HEK293 (cell line): Measurements from ENCODE around the gene ZNF529.

Experiments used
- EGR2 ChIP-seq: fragments of 450-650 bp; formaldehyde crosslinking; IDR thresholded peaks from 2 replicates; pipeline ENCODE4 v1.5.1; 2016; ENCODE audit warnings: low read depth, missing biosample characterization, missing genetic modification characterization
- OSR2 ChIP-seq: fragments of 450-650 bp; formaldehyde crosslinking; IDR thresholded peaks from 2 replicates; pipeline ENCODE4 v1.5.1; 2016; ENCODE audit warnings: missing biosample characterization, missing genetic modification characterization
- PRDM1 ChIP-seq: fragments of 450-650 bp; formaldehyde crosslinking; IDR thresholded peaks from 2 replicates; pipeline ENCODE4; 2016; ENCODE audit warnings: missing biosample characterization, missing genetic modification characterization
- PRDM10 ChIP-seq: fragments of 450-650 bp; formaldehyde crosslinking; IDR thresholded peaks from 2 replicates; pipeline ENCODE4 v1.5.1; 2016; ENCODE audit warnings: missing biosample characterization, missing genetic modification characterization
- RBAK ChIP-seq: fragments of 450-650 bp; formaldehyde crosslinking; IDR thresholded peaks from 2 replicates; pipeline ENCODE4 v1.5.1; 2016; ENCODE audit warnings: missing biosample characterization, missing genetic modification characterization
- SP7 ChIP-seq: fragments of 450-650 bp; formaldehyde crosslinking; IDR thresholded peaks from 2 replicates; pipeline ENCODE4 v1.5.1; 2016; ENCODE audit warnings: missing biosample characterization, missing genetic modification characterization
- ZBTB1 ChIP-seq: fragments of 450-650 bp; formaldehyde crosslinking; IDR thresholded peaks from 2 replicates; pipeline ENCODE4 v1.5.1; 2016; ENCODE audit warnings: missing biosample characterization, missing genetic modification characterization
- ZBTB26 ChIP-seq: fragments of 450-650 bp; formaldehyde crosslinking; optimal IDR thresholded peaks from 2 replicates; pipeline ENCODE3; 2016; ENCODE audit warnings: missing biosample characterization, mild to moderate bottlenecking, missing genetic modification characterization
- ZBTB6 ChIP-seq: fragments of 450-650 bp; formaldehyde crosslinking; IDR thresholded peaks from 2 replicates; pipeline ENCODE4 v1.5.1; 2017; ENCODE audit warnings: missing biosample characterization, missing genetic modification characterization
- ZBTB7A ChIP-seq: fragments of 450-650 bp; formaldehyde crosslinking; IDR thresholded peaks from 2 replicates; pipeline ENCODE4 v1.5.1; 2016; ENCODE audit warnings: low read depth, missing biosample characterization, missing genetic modification characterization
- ZNF121 ChIP-seq: fragments of 450-650 bp; formaldehyde crosslinking; IDR thresholded peaks from 2 replicates; pipeline ENCODE4 v1.5.1; 2016; ENCODE audit warnings: missing biosample characterization, missing genetic modification characterization
- ZNF132 ChIP-seq: fragments of 450-650 bp; formaldehyde crosslinking; IDR thresholded peaks from 2 replicates; pipeline ENCODE4 v1.5.1; 2017; ENCODE audit warnings: missing biosample characterization, missing genetic modification characterization, borderline replicate concordance
- ZNF133 ChIP-seq: fragments of 450-650 bp; formaldehyde crosslinking; IDR thresholded peaks from 2 replicates; pipeline ENCODE4 v1.5.1; 2016; ENCODE audit warnings: missing biosample characterization, missing genetic modification characterization
- ZNF26 ChIP-seq: fragments of 450-650 bp; formaldehyde crosslinking; IDR thresholded peaks from 2 replicates; pipeline ENCODE4 v1.5.1; 2016; ENCODE audit warnings: missing biosample characterization, missing genetic modification characterization
- ZNF280C ChIP-seq: fragments of 450-650 bp; formaldehyde crosslinking; IDR thresholded peaks from 2 replicates; pipeline ENCODE4 v1.5.1; 2016; ENCODE audit warnings: missing biosample characterization, missing genetic modification characterization
- ZNF302 ChIP-seq: fragments of 450-650 bp; formaldehyde crosslinking; IDR thresholded peaks from 2 replicates; pipeline ENCODE4 v1.5.1; 2016; ENCODE audit warnings: missing biosample characterization, missing genetic modification characterization, low read depth
- ZNF404 ChIP-seq: fragments of 450-650 bp; formaldehyde crosslinking; IDR thresholded peaks from 2 replicates; pipeline ENCODE4 v1.5.1; 2017; ENCODE audit warnings: missing biosample characterization, missing genetic modification characterization
- ZNF544 ChIP-seq: fragments of 450-650 bp; formaldehyde crosslinking; IDR thresholded peaks from 2 replicates; pipeline ENCODE4 v1.5.0; 2017; ENCODE audit warnings: missing biosample characterization, missing genetic modification characterization
- ZNF596 ChIP-seq: fragments of 450-650 bp; IDR thresholded peaks from 2 replicates; pipeline ENCODE4 v1.5.0; 2018; ENCODE audit warnings: missing biosample characterization, mild to moderate bottlenecking, missing genetic modification characterization, moderate library complexity
- ZNF664 ChIP-seq: fragments of 450-650 bp; formaldehyde crosslinking; IDR thresholded peaks from 2 replicates; pipeline ENCODE4 v1.5.1; 2016; ENCODE audit warnings: missing biosample characterization, missing genetic modification characterization
- ZNF785 ChIP-seq: fragments of 450-650 bp; formaldehyde crosslinking; IDR thresholded peaks from 2 replicates; pipeline ENCODE4 v1.5.1; 2016; ENCODE audit warnings: missing biosample characterization, missing genetic modification characterization
- ZNF792 ChIP-seq: fragments of 450-650 bp; formaldehyde crosslinking; IDR thresholded peaks from 2 replicates; pipeline ENCODE4 v1.5.1; 2016; ENCODE audit warnings: missing biosample characterization, missing genetic modification characterization
- ZNF843 ChIP-seq: fragments of 450-650 bp; formaldehyde crosslinking; IDR thresholded peaks from 2 replicates; pipeline ENCODE4 v1.5.1; 2016; ENCODE audit warnings: missing biosample characterization, missing genetic modification characterization
- ZSCAN23 ChIP-seq: fragments of 450-650 bp; formaldehyde crosslinking; IDR thresholded peaks from 2 replicates; pipeline ENCODE4 v1.5.1; 2016; ENCODE audit warnings: missing biosample characterization, missing genetic modification characterization
- TF ChIP-seq, protein P1 (sequence below): fragments of 450-650 bp; IDR thresholded peaks from 2 replicates; pipeline ENCODE4 v1.5.1; 2018; ENCODE audit warnings: missing biosample characterization, mild to moderate bottlenecking, missing genetic modification characterization
- TF ChIP-seq, protein P2 (sequence below): fragments of 450-650 bp; formaldehyde crosslinking; IDR thresholded peaks from 2 replicates; pipeline ENCODE4 v1.5.1; 2016; ENCODE audit warnings: missing biosample characterization, missing genetic modification characterization
- TF ChIP-seq, protein P3 (sequence below): fragments of 450-650 bp; formaldehyde crosslinking; IDR thresholded peaks from 2 replicates; pipeline ENCODE4 v1.5.1; 2016; ENCODE audit warnings: missing biosample characterization, missing genetic modification characterization

ZNF529 gene

DNA sequence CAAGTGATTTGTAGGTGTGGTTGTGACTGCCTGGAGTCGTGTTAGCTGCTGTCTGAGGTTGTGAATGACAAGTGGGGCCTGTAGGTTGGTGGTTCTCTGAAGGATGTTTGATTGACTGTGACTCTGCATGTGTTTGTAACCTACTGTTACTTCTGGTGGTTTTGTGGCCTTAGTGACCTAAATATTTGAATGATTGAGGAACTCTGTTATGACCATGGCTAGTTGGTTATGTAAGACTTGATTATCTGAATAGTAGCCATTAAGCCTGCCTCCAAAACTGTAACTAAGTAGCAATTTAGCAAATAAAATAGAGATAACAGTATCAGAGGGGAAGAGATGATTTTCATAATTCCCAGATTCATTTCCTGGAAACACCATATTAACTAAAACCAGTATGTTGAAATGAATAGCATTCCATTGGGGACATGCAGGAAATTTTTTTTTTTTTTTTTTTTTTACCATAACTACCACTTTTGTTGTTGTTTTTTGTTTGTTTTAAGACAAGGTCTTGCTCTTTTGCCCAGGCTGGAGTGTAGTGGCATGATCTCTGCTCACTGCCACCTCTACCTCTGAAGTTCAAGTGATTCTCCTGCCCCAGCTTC lies 32.9 kb upstream of the ZNF529 start (continued):
- TF ChIP-seq ZBTB26 (no peak), ZBTB7A (tag by site-specific recombination) (no peak), ZNF133 (tag by site-specific recombination) (peak; percentile 3; the same call in 1 of the 2 replicates), ZSCAN23 (tag by site-specific recombination) (no peak; the same call in 1 of the 2 replicates), OSR2 (tag by site-specific recombination) (no peak), ZNF792 (tag by site-specific recombination) (no peak), ZNF280C (tag by site-specific recombination) (peak; percentile 12; the same call in 1 of the 2 replicates), ZBTB1 (tag by site-specific recombination) (0 out of 2 replicates have a peak, but pooled peaks have one; percentile 44), ZBTB6 (tag by site-specific recombination) (no peak), ZNF785 (tag by site-specific recombination) (0 out of 2 replicates have a peak, but pooled peaks have one; percentile 2), SP7 (no peak), PRDM10 (tag by site-specific recombination) (no peak), RBAK (tag by site-specific recombination) (no peak), ZNF121 (tag by site-specific recombination) (no peak), ZNF132 (no peak), ZNF26 (tag by site-specific recombination) (no peak), ZNF544 (tag by site-specific recombination) (no peak), PRDM1 (no peak), ZNF664 (tag by site-specific recombination) (peak; percentile 55; the same call in 1 of the 2 replicates), ZNF596 (tag by site-specific recombination) (no peak), EGR2 (tag by site-specific recombination) (no peak), ZNF302 (tag by site-specific recombination) (no peak), ZNF843 (tag by site-specific recombination) (no peak), ZNF404 (tag by site-specific recombination) (no peak)
- TF ChIP-seq, protein P1, sequence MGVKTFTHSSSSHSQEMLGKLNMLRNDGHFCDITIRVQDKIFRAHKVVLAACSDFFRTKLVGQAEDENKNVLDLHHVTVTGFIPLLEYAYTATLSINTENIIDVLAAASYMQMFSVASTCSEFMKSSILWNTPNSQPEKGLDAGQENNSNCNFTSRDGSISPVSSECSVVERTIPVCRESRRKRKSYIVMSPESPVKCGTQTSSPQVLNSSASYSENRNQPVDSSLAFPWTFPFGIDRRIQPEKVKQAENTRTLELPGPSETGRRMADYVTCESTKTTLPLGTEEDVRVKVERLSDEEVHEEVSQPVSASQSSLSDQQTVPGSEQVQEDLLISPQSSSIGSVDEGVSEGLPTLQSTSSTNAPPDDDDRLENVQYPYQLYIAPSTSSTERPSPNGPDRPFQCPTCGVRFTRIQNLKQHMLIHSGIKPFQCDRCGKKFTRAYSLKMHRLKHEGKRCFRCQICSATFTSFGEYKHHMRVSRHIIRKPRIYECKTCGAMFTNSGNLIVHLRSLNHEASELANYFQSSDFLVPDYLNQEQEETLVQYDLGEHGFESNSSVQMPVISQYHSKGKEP (tag by site-specific recombination) = no peak
- TF ChIP-seq, protein P2, sequence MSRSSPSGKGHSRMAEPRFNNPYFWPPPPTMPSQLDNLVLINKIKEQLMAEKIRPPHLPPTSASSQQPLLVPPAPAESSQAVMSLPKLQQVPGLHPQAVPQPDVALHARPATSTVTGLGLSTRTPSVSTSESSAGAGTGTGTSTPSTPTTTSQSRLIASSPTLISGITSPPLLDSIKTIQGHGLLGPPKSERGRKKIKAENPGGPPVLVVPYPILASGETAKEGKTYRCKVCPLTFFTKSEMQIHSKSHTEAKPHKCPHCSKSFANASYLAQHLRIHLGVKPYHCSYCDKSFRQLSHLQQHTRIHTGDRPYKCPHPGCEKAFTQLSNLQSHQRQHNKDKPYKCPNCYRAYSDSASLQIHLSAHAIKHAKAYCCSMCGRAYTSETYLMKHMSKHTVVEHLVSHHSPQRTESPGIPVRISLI (tag by site-specific recombination) = peak; percentile 97
- TF ChIP-seq, protein P3, sequence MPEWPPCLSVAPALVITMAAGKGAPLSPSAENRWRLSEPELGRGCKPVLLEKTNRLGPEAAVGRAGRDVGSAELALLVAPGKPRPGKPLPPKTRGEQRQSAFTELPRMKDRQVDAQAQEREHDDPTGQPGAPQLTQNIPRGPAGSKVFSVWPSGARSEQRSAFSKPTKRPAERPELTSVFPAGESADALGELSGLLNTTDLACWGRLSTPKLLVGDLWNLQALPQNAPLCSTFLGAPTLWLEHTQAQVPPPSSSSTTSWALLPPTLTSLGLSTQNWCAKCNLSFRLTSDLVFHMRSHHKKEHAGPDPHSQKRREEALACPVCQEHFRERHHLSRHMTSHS (tag by site-specific recombination) = no peak
